ENCODE results near the gene UNKL.

DNA sequence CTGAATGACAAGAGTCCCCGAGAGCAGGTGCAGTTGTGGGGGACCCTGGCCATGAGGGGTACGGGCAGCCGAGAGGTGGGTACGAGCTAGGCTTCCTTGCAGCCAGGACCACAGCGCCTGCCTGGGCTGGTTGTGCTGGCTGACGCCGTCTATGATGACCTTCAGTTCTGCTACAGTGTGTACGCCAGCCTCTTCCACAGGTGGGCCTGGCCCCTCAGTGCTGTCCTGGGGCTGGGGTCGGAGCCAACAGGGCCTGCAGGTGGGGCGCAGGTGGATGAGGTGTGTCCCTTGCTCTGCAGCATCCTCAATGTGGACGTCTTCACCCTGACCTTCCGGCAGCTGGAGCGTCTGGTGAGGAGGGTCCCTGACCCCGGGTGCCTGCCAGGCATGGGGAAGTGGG, 70.0 kb downstream of the UNKL start:
- TF ChIP-seq, protein P1, sequence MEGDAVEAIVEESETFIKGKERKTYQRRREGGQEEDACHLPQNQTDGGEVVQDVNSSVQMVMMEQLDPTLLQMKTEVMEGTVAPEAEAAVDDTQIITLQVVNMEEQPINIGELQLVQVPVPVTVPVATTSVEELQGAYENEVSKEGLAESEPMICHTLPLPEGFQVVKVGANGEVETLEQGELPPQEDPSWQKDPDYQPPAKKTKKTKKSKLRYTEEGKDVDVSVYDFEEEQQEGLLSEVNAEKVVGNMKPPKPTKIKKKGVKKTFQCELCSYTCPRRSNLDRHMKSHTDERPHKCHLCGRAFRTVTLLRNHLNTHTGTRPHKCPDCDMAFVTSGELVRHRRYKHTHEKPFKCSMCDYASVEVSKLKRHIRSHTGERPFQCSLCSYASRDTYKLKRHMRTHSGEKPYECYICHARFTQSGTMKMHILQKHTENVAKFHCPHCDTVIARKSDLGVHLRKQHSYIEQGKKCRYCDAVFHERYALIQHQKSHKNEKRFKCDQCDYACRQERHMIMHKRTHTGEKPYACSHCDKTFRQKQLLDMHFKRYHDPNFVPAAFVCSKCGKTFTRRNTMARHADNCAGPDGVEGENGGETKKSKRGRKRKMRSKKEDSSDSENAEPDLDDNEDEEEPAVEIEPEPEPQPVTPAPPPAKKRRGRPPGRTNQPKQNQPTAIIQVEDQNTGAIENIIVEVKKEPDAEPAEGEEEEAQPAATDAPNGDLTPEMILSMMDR (IDR thresholded peaks at IDR 0.05): no peak
- TF ChIP-seq EP300 (IDR thresholded peaks at IDR 0.05; ENCODE audit: low read depth) (no peak), POLR2AphosphoS5 (IDR thresholded peaks at IDR 0.05) (no peak), POLR2A (IDR thresholded peaks at IDR 0.05) (no peak)
